ENCODE data around the gene ATP5PD.
"Not testable (repeated sequence)": the region's sequence is repeated elsewhere in the genome, so short reads cannot be mapped to it uniquely, and the experiment has no call there.

Gene ATP5PD

DNA sequence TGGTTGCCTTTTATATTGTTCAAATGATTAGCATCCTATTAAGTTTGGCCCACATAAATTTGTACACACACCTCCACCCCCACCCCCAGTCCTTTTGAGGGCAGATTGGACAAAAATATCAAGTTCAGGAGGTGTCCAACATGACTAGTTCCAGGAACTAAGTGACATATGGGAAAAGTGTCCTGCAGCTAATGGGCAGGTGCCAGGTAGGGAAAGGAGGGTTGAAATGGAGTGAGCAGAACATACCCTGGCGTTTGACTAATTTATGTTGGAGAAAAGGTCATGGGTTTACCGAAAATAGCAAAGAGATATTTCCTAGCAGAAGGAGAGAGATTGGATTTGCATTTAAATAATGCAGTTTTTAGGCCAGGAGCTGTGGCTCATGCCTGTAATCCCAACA lies 5.2 kb upstream of the ATP5PD start:
- H3K36me3 ChIP-seq (ENCODE audit: insufficient read depth, low read length) = peaks cover 40% of the 10 kb centered on the region

DNA sequence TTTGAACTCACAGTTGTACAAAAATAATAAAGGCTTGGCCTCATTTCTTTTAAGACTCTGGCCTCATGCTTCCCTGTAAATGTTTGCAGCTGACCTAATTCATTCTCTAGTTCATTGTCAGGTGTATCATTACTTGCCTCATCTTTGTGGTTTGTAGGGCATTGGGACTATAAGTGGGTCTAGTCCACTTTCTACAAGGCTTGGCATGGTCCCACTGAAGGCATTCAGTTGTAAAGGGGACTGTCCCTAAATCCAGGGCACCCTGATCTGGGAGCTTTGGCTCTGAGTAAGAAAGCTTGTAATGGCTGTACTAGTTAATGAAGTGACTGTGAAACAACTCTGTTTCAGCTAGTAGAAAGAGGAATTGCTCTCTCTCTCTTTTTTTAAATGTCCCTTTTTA lies 2.9 kb upstream of the ATP5PD start:
- H3K4me3 ChIP-seq (ENCODE audit: low read length) = no peak overlapping the region
- no peak overlapping the region for H2AFZ ChIP-seq (ENCODE audit: low read depth, low read length)

More for the DNA sequence above, 5.2 kb upstream of the ATP5PD start:
- Histone ChIP-seq H3K4me1 (ENCODE audit: insufficient read depth, low read length) (peaks cover 19% of the 10 kb centered on the region), H3K27me3 (ENCODE audit: insufficient read depth, low read length) (no peaks in the 10 kb centered on the region), H3K4me3 (ENCODE audit: low read length) (no peak overlapping the region), H2AFZ (ENCODE audit: low read depth, low read length) (no peak overlapping the region), H3K9me3 (ENCODE audit: low read length) (peaks cover 2% of the 10 kb centered on the region)

DNA sequence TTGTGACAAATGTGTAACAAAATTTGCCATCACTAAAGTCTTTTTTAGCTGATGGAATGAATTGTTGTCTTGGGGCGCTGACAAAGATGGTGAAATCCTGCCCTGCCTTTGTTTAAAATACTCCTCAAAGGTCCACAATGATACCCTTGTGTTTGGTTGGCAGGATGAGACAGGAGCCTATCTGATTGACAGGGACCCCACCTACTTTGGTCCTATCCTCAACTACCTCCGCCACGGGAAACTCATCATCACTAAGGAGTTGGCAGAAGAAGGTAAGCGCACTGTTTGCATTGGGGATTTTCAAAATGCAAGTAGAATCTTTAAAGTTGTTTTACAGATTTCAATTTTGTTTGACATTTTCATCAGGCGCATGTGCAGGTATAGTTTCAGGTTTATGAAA lies 2.3 kb upstream of the ATP5PD start:
- Histone ChIP-seq H3K9me3 (ENCODE audit: low read length) (peaks cover 2% of the 10 kb centered on the region), H3K4me1 (ENCODE audit: insufficient read depth, low read length) (peaks cover 23% of the 10 kb centered on the region), H3K27me3 (ENCODE audit: insufficient read depth, low read length) (no peaks in the 10 kb centered on the region), H3K4me3 (ENCODE audit: low read length) (peak overlapping the region; percentile 77), H2AFZ (ENCODE audit: low read depth, low read length) (no peak overlapping the region), H3K36me3 (ENCODE audit: insufficient read depth, low read length) (peaks cover 30% of the 10 kb centered on the region)

More for the DNA sequence above, 2.9 kb upstream of the ATP5PD start:
- peaks cover 23% of the 10 kb centered on the region for H3K4me1 ChIP-seq (ENCODE audit: insufficient read depth, low read length)
- peaks cover 2% of the 10 kb centered on the region for H3K9me3 ChIP-seq (ENCODE audit: low read length)
- H3K27me3 ChIP-seq (ENCODE audit: insufficient read depth, low read length) = no peaks in the 10 kb centered on the region
- H3K36me3 ChIP-seq (ENCODE audit: insufficient read depth, low read length) = peaks cover 33% of the 10 kb centered on the region

DNA sequence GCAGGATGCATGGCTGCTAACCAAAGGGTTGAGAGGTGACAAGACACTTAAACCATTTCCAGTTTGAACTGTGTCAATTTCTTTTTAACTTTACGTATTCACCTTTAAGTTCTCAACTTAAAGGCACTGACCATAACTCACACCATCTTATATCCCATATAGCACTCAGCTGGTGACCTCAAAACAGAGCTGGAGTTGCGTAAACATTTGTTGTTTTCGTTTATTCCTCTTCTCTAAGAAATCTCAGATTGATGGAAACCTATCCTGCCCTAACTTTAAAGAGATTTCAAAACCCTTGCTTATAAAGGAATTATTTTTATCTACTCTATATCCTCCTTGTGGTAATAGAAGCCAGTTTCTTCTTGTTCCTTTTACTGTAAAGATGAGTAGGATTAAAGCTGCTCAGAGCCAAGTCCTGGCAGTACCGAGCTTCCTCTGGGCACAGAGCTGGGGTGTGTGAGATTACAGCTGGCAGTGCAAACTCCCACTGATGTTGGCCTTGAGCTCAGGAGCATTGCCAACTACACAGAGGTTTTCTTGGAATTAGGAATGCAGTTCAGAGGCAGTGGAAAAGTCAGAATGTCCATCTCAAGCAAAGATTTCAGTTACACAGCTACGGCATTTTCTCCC lies 1.6 kb upstream of the ATP5PD start:
- Histone ChIP-seq H2AFZ (ENCODE audit: low read depth, low read length) (no peak overlapping the region), H3K36me3 (ENCODE audit: insufficient read depth, low read length) (peaks cover 24% of the 10 kb centered on the region), H3K9me3 (ENCODE audit: low read length) (no peaks in the 10 kb centered on the region), H3K4me1 (ENCODE audit: insufficient read depth, low read length) (peaks cover 23% of the 10 kb centered on the region), H3K27me3 (ENCODE audit: insufficient read depth, low read length) (no peaks in the 10 kb centered on the region), H3K4me3 (ENCODE audit: low read length) (peak overlapping the region; percentile 77)

DNA sequence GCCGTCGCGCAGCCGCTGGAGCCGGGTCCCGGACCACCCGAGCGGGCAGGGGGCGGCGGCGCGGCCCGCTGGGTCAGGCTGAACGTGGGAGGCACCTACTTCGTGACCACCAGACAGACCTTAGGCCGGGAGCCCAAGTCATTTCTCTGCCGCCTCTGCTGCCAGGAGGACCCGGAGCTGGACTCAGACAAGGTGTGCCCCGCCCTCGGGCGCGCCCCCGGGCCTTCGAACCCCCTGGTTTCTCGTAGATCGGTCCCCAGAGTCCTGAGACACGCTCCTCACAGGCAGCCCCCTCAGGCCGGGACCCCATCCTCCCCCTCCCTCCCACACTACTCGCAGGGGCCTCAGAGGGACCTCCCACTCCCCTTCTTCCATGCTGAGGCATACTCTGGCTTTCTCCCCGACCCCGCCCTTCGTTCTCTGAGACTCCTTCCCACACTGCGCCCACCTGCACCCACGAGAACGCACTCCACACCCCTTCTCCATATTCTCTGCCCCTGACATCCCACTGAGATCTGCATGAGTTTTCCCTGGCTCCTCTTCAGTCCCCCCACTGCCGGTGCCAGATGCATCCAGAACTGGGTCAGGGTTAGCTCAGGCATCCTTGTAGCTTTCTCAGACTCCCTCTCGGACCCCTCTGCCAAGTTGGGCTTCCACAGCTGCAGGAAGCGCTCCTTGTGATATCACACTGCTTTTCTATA lies 779 bp upstream of the ATP5PD start:
- Histone ChIP-seq H3K36me3 (ENCODE audit: insufficient read depth, low read length) (peaks cover 17% of the 10 kb centered on the region), H3K4me1 (ENCODE audit: insufficient read depth, low read length) (peaks cover 23% of the 10 kb centered on the region), H3K4me3 (ENCODE audit: low read length) (peak overlapping the region; percentile 77), H3K9me3 (ENCODE audit: low read length) (no peaks in the 10 kb centered on the region), H3K27me3 (ENCODE audit: insufficient read depth, low read length) (no peaks in the 10 kb centered on the region), H2AFZ (ENCODE audit: low read depth, low read length) (no peak overlapping the region)

DNA sequence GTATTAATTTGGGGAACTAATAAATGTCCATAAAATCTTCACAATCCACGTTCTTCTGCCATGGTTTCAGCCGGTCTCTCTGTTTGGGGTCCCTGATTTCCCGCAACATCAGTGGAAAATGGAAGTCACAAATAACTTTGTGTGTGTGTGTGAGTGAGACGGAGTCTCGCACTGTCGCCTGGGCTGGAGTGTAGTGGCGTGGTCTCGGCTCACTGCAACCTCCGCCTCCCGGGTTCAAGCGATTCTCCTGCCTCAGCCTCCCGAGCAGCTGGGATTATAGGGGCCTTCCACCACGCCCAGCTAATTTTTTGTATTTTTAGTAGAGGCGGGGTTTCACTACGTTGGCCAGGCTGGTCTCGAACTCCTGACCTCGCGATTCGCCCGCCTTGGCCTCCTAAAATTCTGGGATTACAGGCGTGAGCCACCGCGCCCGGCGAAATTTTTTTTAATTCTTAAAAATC lies 793 bp downstream of the ATP5PD start:
- not testable (repeated sequence) for H2AFZ ChIP-seq (ENCODE audit: low read depth, low read length); H3K27me3 ChIP-seq (ENCODE audit: insufficient read depth, low read length); H3K9me3 ChIP-seq (ENCODE audit: low read length)
- peaks cover 19% of the 10 kb centered on the region for H3K36me3 ChIP-seq (ENCODE audit: insufficient read depth, low read length)
- H3K4me3 ChIP-seq (ENCODE audit: low read length) = peak overlapping the region; percentile 77
- peaks cover 23% of the 10 kb centered on the region for H3K4me1 ChIP-seq (ENCODE audit: insufficient read depth, low read length)

DNA sequence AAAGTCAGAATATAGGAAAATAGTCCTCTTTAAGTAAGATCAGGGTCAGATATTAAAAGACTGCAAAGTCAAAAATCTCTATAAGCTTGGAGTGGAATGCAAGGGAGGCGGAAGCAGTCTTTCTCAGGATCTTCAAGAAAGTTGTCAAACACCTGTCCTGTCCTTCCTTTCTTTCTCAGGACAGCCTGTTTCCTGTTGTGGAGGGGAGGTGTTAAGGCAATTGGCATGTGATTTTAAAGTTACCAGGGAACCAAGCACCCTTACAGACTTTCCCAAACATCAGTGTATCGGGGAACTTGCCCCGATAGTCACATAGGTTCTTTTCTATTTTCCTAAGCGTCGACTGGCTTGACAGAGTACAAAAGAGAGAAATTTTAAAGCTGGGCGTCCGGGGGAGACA lies 2.1 kb downstream of the ATP5PD start:
- peaks cover 28% of the 10 kb centered on the region for H3K36me3 ChIP-seq (ENCODE audit: insufficient read depth, low read length)

DNA sequence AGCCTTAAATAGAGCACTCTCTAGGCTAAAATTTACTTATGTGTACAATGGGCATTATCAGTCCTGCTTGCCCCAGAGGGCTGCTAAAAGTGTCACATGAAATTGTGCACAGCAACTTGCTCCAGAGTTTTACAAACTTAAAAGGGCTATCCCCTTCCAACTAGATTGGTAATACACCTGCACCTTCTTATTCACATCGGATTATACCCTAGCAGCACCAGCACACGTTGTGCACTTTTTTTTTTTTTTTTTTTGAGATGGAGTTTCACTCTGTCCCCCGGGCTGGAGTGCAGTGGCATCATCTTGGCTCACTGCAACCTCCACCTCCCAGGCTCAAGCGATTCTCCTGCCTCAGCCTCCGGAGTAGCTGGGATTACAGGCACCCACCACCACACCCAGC lies 3.0 kb downstream of the ATP5PD start:
- H3K9me3 ChIP-seq (ENCODE audit: low read length); H3K4me3 ChIP-seq (ENCODE audit: low read length); H2AFZ ChIP-seq (ENCODE audit: low read depth, low read length); H3K27me3 ChIP-seq (ENCODE audit: insufficient read depth, low read length): not testable (repeated sequence)
- Histone ChIP-seq H3K4me1 (ENCODE audit: insufficient read depth, low read length) (peaks cover 16% of the 10 kb centered on the region), H3K36me3 (ENCODE audit: insufficient read depth, low read length) (peaks cover 35% of the 10 kb centered on the region)

More for the DNA sequence above, 2.1 kb downstream of the ATP5PD start:
- no peaks in the 10 kb centered on the region for H3K27me3 ChIP-seq (ENCODE audit: insufficient read depth, low read length)
- no peaks in the 10 kb centered on the region for H3K9me3 ChIP-seq (ENCODE audit: low read length)
- no peak overlapping the region for H3K4me3 ChIP-seq (ENCODE audit: low read length)
- no peak overlapping the region for H2AFZ ChIP-seq (ENCODE audit: low read depth, low read length)
- H3K4me1 ChIP-seq (ENCODE audit: insufficient read depth, low read length) = peaks cover 23% of the 10 kb centered on the region

DNA sequence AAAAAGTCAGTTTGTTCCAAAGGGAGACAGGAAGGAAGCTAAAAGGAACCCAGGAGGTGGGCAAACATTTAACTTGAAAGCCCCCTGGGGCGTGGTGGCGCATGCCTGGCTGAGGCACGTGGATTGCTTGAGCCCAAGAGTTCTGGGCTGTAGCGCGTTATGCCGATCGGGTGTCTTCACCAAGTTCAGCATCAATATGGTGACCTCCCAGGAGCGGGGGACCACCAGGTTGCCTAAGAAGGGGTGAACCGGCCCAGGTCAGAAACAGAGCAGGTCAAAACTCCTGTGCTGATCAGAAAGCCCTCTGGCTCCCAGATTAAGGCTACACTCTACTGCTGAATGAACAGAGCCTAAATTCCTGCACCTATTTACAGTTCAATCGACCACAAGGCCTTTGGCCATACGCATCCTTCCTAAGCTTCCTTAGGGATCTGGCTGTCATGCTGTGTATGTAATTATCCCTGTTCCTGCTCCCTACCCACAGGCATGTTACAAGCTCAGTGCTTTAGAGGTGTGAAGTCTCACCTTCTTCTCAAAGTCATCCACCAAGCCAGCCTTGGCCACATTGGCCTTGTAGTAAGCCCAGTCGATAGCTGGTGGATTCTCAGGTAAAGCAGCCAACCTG lies 5.0 kb downstream of the ATP5PD start:
- Histone ChIP-seq H3K9me3 (ENCODE audit: low read length) (no peaks in the 10 kb centered on the region), H3K36me3 (ENCODE audit: insufficient read depth, low read length) (peaks cover 41% of the 10 kb centered on the region), H3K27me3 (ENCODE audit: insufficient read depth, low read length) (no peaks in the 10 kb centered on the region), H2AFZ (ENCODE audit: low read depth, low read length) (no peak overlapping the region), H3K4me1 (ENCODE audit: insufficient read depth, low read length) (peaks cover 4% of the 10 kb centered on the region), H3K4me3 (ENCODE audit: low read length) (no peak overlapping the region)

DNA sequence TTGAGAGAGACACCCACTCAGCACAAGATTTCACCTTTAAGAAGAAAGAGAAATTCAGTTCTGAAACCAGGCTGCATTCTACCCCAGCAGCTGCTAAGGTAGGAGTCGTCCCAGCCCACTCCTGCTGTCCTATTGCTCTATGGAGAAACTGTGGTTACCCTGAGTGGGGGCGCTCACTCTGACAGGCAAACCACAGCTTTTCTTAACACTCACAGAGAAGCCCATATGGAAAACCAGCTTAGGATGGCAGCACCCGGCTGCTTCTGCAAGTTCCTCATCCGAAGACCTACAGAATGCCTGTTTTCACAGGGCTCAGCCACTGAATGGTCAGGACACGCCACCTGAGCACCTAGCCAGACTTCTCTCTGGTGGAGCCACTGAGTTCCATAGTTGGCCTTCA lies 7.5 kb downstream of the ATP5PD start:
- Histone ChIP-seq H3K4me1 (ENCODE audit: insufficient read depth, low read length) (peaks cover 4% of the 10 kb centered on the region), H3K9me3 (ENCODE audit: low read length) (no peaks in the 10 kb centered on the region), H3K36me3 (ENCODE audit: insufficient read depth, low read length) (peaks cover 37% of the 10 kb centered on the region), H2AFZ (ENCODE audit: low read depth, low read length) (no peak overlapping the region), H3K4me3 (ENCODE audit: low read length) (no peak overlapping the region), H3K27me3 (ENCODE audit: insufficient read depth, low read length) (no peaks in the 10 kb centered on the region)

DNA sequence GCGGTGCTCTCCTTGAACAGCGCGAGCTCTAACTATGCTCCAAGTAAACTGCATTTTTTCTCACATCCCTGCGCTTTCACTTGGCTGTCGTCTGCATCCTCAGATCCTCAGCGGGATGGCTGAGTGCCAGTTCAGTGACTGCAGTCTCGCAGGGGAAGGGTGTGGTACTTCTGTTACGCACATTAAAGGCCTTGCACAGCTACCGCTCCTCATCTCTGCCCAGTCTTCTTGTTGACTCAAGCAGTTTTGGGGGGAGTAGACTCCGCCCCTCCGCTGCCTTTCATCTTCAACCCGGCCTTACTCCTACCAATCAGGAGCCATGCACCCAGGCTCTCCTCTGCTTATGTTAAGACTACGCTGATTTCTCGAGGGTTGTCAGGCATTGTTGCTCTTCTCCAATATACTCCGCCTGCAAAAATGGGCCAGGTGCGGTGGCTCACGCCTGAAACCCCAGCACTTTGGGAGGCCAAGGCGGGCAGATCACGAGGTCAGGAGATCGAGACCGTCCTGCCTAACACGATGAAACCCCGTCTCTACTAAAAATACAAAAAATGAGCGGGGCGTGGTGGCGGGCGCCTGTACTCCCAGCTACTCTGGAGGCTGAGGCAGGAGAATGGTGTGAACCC lies 10.0 kb downstream of the ATP5PD start:
- no peaks in the 10 kb centered on the region for H3K27me3 ChIP-seq (ENCODE audit: insufficient read depth, low read length)
- H3K9me3 ChIP-seq (ENCODE audit: low read length) = no peaks in the 10 kb centered on the region
- H3K36me3 ChIP-seq (ENCODE audit: insufficient read depth, low read length) = peaks cover 32% of the 10 kb centered on the region
- no peak overlapping the region for H3K4me3 ChIP-seq (ENCODE audit: low read length)
- peaks cover 4% of the 10 kb centered on the region for H3K4me1 ChIP-seq (ENCODE audit: insufficient read depth, low read length)
- no peak overlapping the region for H2AFZ ChIP-seq (ENCODE audit: low read depth, low read length)

DNA sequence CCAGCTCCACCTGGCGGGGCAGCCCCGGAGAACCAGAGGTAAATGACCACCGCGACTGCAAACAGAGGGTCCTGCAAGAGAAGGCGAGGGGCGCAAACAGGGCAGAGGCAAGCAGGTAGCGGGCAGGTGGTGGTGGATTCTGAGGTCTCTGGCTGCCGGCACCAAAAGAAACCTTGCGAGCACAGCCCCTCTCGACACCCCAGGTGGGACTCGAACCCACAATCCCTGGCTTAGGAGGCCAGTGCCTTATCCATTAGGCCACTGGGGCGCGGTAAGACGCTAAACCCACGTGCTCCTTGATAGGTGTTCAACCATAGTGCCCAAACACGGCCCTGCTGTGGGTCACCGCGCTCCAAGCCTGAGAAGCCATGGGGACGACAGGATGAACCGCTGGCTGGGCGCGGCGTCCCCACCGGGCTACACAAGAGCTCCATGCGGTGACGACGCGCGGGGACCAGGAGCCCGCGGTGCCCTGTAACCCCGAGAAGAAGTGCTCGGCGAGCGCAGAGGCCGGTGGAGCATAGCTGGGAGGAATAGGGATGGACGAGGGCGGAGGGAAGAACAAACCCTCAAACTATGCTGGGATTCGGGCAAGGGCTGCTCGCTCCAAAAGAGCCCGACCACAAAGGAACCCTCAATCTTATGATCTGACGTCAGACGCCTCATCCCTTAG lies 12.4 kb downstream of the ATP5PD start:
- Histone ChIP-seq H3K4me3 (ENCODE audit: low read length) (peak overlapping the region; percentile 69), H2AFZ (ENCODE audit: low read depth, low read length) (peak overlapping the region; percentile 90), H3K27me3 (ENCODE audit: insufficient read depth, low read length) (no peaks in the 10 kb centered on the region), H3K9me3 (ENCODE audit: low read length) (no peaks in the 10 kb centered on the region), H3K4me1 (ENCODE audit: insufficient read depth, low read length) (peaks cover 4% of the 10 kb centered on the region), H3K36me3 (ENCODE audit: insufficient read depth, low read length) (peaks cover 12% of the 10 kb centered on the region)

All from neuron (in vitro differentiated cells).